GM19397 (cell line): ENCODE measurements around the gene SGTA.
"Not testable (repeated sequence)": the region's sequence is repeated elsewhere in the genome, so short reads cannot be mapped to it uniquely, and the experiment has no call there.

Experiments used
- ATAC-seq: cut with Tn5 transposase; IDR thresholded peaks from one replicate; pipeline ENCODE4 v1.9.1; 2021; ENCODE audit warnings: mild to moderate bottlenecking, moderate library complexity; ENCODE audit not compliant: unreplicated experiment

SGTA gene

GRCh38 chr19:2716722-2717637 lies 66.1 kb downstream of the SGTA start:
- ATAC-seq, result no peak

DNA sequence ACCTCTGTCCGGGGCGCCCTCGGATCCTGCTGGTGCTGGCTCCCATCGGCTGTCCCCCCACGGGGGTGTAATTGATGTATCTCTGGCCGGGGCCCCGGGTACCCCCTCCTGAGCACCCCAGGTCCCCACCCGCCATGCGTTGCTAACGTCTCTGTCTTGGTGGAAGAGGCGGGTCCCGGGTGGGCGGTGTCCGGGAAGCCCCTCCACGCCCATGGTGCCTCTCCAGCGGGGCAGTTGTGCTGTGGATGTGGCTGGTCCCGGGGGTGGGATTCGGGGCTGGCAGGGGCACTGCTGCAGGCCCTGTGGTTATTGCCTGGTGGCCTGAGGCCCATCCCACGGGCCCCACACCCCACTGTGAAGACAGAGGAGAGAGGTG lies 66.8 kb downstream of the SGTA start:
- no peak for ATAC-seq

DNA sequence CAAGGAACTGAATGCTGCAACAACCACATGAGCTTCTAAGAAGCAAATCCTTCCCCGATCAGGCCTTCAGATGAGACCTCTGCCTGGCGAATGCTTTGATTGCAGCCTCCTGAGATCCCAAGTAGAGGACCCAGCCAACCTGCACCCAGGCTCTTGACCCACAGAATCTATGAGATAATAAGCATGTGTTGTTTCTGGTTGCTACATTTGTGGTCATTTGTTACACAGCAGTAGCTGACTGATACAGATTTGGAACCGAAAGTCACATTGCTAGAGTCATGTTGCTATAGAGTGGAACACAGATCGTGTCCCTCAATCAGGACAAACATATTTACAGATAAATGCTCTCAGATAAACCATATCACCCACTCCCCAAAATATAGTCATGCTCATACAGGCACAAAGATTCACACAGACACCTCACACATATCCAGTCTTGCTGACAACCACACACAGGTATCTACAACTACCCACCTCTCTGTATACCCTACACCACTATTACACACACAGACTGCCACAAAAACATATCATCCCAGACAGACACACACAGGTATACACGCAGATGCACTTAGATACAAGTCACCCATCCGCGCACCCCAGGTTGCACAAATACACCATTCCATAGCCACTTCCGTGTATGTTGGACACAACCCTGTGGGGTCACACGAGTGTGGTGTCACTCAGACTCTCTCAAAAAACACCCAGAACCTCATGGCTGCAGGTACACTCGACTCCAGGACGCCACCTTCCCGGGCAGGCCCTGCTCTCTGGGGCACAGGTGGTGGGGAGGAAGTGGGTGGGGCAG lies 67.4 kb downstream of the SGTA start:
- ATAC-seq, result no peak

- ATAC-seq, result no peak
These were observed 68.4 kb downstream of the SGTA start for GRCh38 chr19:2714531-2715269.

- not testable (repeated sequence) for ATAC-seq
These were observed 69.0 kb downstream of the SGTA start for GRCh38 chr19:2714102-2714501.

GRCh38 chr19:2713170-2713569 lies 69.9 kb downstream of the SGTA start:
- not testable (repeated sequence) for ATAC-seq

- no peak for ATAC-seq
These were observed 71.2 kb downstream of the SGTA start for GRCh38 chr19:2711875-2712205.

- no peak for ATAC-seq
These were observed 71.8 kb downstream of the SGTA start for GRCh38 chr19:2711172-2711874.

DNA sequence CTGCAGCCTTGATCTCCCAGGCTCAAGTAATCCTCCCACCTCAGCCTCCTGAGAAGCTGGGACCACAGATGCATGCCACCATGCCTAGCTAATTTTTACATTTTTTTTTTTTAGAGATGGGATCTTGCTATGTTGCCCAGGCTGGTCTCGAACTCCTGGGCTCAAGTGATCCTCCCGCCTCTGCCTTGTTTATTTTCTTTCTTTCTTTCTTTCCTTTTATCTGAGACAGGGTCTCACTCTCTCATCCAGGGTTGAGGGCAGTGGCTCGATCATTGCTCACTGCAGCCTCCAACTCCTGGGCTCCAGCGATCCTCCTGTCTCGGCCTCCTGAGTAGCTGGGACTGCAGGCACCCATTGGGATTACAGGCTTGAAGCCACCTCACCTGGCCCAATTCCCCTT lies 76.8 kb downstream of the SGTA start:
- no peak for ATAC-seq
